AG09319 (cell line): ENCODE data around the gene CEBPG.

Experiments
- DNase-seq: peaks from one replicate; pipeline ENCODE4 v3.0.0-alpha.2; 2010; ENCODE audit warnings: low read depth; ENCODE audit errors: extremely low read depth
- CTCF ChIP-seq: IDR thresholded peaks from 2 replicates; pipeline ENCODE4 v1.5.1; 2011; ENCODE audit warnings: low read depth, mild to moderate bottlenecking, inconsistent platforms, low read length, moderate library complexity

The CEBPG gene

DNA sequence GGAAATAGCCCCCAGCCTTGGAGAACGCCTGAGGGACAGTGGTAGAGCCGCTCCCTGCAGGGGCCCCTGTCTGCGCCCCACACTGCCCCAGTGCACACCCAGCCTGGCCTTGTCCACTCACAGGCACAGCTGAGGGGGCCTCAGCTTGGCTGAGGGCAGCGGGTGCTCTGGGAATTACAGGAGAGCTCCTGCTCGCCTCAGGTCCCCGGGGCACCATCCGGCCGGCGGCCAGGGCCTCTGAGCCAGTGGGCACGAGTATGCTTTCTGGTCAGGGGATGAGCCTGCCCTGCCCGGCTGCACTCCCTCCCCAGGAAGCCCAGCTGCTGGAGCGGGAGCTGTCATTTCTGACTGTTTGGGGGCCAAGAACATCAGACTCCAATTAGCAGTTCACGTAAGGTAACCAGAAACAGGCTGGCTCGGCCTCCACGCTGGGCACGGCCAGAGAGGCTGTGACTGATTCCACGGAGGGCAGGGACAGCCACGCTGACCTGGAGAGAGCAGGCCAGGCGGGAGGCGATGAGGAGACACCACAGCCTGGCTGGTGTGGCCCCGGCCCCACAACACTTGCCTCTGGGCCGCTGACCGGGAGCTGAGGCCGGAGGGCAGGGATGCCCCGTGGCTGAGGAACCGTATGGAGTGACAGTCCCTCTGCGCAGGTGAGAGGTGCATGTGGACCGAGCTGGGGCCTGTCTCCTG is 15.4 kb downstream of the CEBPG start:
- no peak for DNase-seq
- no peak for TF ChIP-seq CTCF

- no peak for TF ChIP-seq CTCF
- no peak for DNase-seq
These were observed 16.1 kb downstream of the CEBPG start for GRCh38 chr19:33389421-33390100.

GRCh38 chr19:33390101-33390907 is 16.8 kb downstream of the CEBPG start:
- no peak for TF ChIP-seq CTCF
- no peak for DNase-seq

GRCh38 chr19:33390908-33391630 is 17.6 kb downstream of the CEBPG start:
- DNase-seq, result no peak

DNA sequence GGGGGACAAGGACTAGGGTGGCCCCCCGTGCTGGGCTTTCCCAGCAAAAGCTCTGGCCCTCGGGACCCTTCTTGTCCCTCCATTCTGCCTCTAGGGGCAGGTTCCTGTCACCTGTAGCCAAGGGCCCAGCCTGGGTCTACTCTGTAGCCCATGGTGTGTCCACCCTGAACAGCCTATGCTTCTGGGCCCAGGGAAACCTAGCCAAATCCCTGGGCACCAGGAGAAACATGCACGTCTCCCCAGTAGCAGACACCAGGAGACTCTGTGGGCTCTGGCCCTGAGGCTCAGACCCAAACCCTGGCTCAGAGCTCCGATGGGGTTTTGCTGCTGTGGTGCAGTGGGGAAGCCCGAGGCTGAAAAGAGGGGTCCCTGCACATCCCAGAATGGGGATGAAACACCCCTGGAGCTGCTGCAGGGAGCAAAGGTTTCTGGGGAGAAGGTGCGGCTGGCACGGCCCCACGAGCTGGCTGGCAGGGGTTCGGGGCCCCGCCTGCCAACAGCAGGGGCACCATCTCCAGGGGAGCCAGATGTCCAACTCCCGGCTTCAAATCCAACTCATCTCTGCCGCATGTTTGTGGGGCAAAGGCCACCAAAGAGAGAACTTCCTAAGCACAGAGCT is 18.2 kb downstream of the CEBPG start:
- no peak for TF ChIP-seq CTCF
- DNase-seq, result no peak

More at GRCh38 chr19:33390908-33391630, 17.6 kb downstream of the CEBPG start:
- TF ChIP-seq CTCF, result no peak

DNA sequence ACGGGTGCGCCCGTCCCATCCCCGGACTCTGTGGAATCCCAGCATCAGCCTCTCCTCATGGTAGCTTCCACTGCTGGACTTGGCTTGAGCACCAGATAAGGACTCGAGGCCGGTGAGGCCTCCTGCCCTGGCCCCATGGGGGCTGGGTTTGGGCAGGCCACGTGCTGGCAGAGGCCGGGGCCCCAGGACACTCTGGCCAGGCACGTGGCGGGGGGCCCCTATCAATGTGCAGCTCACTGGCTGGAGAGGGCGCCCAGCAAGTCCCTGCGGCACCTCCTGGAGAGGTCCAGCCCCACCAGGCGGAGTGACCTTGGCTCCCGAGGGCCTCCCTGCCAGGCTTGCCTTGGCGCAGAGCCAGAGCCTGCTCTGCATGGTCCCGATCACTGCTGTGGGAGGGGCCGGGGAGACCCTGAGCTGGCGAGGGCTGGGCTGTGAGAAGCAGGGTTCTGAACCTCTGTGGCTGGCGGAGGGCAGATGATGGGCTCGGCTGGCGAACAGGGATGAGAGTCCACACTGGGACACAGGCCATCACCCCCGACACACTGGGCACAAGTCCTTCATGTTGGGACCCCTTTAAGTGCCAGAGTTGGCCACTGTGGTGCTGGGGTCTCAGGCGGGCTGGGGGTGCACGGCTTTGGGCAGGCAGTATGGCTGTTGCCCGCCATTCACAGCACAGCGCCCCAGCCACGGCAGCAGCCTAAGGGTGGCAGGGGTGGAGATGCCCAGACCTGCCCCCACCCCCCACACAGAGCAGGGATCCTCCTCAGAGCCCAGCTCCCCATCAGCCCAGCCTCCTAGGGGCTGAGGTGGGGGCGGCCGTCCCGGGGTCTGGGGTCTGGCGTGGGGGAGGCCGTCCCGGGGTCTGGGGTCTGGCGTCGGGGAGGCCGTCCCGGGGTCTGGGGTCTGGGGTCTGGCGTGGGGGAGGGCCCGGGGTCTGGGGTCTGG is 19.1 kb downstream of the CEBPG start:
- DNase-seq, result no peak
- TF ChIP-seq CTCF, result no peak
